GM13976 (cell line): Measurements from ENCODE around the gene NGFR.

Experiments used
- DNase-seq: peaks from one replicate; pipeline ENCODE4 v3.0.0; 2012; ENCODE audit warnings: low spot score
- CTCF ChIP-seq: IDR thresholded peaks from 2 replicates; pipeline ENCODE4 v1.5.1; 2012; ENCODE audit warnings: borderline replicate concordance, mild to moderate bottlenecking; ENCODE audit not compliant: insufficient read depth; ENCODE audit errors: extremely low read depth, missing control alignments, control extremely low read depth
- in situ Hi-C: fragments of 300-500 bp; cut with MboI; formaldehyde crosslinking; loops from one replicate; pipeline ENCODE4 v1.12.0; 2022; ENCODE audit warnings: low sequenced_read_pairs, mixed read lengths, inconsistent platforms; ENCODE audit not compliant: unreplicated experiment

NGFR gene

GRCh38 chr17:49468811-49469385 is 26.2 kb upstream of the NGFR start:
- in situ Hi-C loops, result no loop called here
- no peak for DNase-seq
- no peak for TF ChIP-seq CTCF

- in situ Hi-C loops, result no loop called here
- no peak for TF ChIP-seq CTCF
- DNase-seq, result no peak
These were observed 25.0 kb upstream of the NGFR start for GRCh38 chr17:49469831-49470810.

GRCh38 chr17:49471089-49471683 is 23.9 kb upstream of the NGFR start:
- no peak for DNase-seq
- no peak for TF ChIP-seq CTCF
- in situ Hi-C loops, result no loop called here

- DNase-seq, result no peak
- TF ChIP-seq CTCF, result no peak
- in situ Hi-C loops, result no loop called here
These were observed 23.3 kb upstream of the NGFR start for GRCh38 chr17:49471769-49472168.

GRCh38 chr17:49472527-49472926 is 22.6 kb upstream of the NGFR start:
- DNase-seq, result no peak
- in situ Hi-C loops, result no loop called here
- TF ChIP-seq CTCF, result no peak

GRCh38 chr17:49473900-49474751 is 21.0 kb upstream of the NGFR start:
- TF ChIP-seq CTCF, result no peak
- in situ Hi-C loops, result no loop called here
- no peak for DNase-seq
